ENCODE data around the gene KCNQ1. TPM values are rescaled to one million over a fixed set of nuclear protein-coding genes. Genes with fewer than 3 reads are reported as not detected.

KCNQ1 gene
- total and polyA plus RNA-seq, 2 donors (not counting 1 experiment from before 2014, with no cell fraction given), result 21.5 to 28.8 TPM

GRCh38 chr11:2421226-2421994 is 23.4 kb upstream of the KCNQ1 start:
- peaks cover 0 to 3% (median 0%) of the 10 kb centered on the region in 4 experiments for H3K27me3 ChIP-seq (replicated peaks in 1 of 4; ENCODE audit: control extremely low read depth in 1 of 4, control insufficient read depth in 3 of 4, insufficient read depth in 4 of 4, low read length in 3 of 4)
- Mint-ChIP-seq H3K9me3 (ENCODE audit: insufficient read depth) (no peaks in the 10 kb centered on the region), H3K27ac (no peak overlapping the region), H3K4me3 (no peak overlapping the region), H3K27me3 (no peaks in the 10 kb centered on the region), H3K4me1 (peaks cover 3% of the 10 kb centered on the region)
- ChIA-PET CTCF (interaction anchor here (0.5 to 11.1 kb wide), 47 partner anchors 10 to 988 kb away, joined by 3 to 583 read pairs (median 4); partner anchors contain the start of genes ASCL2, C11orf21, CD81 and TSPAN32), POLR2A (interaction anchor here (0.6 to 2.5 kb wide), 3 partner anchors 110 to 119 kb away, joined by 3 to 22 read pairs (median 18); partner anchors contain the start of genes C11orf21 and TSPAN32)
- H3K4me1 ChIP-seq (ENCODE audit: control insufficient read depth in 2 of 2, insufficient read depth in 2 of 2, low read length in 2 of 2), result peaks cover 5 to 15% of the 10 kb centered on the region in 2 donors
- peaks cover 0 to 2% (median 0%) of the 10 kb centered on the region in 3 donors for H3K9me3 ChIP-seq (ENCODE audit: control extremely low read depth in 1 of 3, control insufficient read depth in 2 of 3, insufficient read depth in 1 of 3, low read length in 2 of 3)
- no peak for TF ChIP-seq CTCF (IDR thresholded peaks at IDR 0.05)
- TF ChIP-seq EZH2 (IDR thresholded peaks at IDR 0.05; ENCODE audit: borderline replicate concordance, insufficient read depth, low read depth, low read length, poor library complexity, severe bottlenecking), result no peak
- H2AFZ ChIP-seq (ENCODE audit: insufficient read depth, low read depth, low read length, poor library complexity, severe bottlenecking), result no peak overlapping the region
- no peaks in the 10 kb centered on the region for H4K20me1 ChIP-seq (ENCODE audit: control insufficient read depth, insufficient read depth, low read length, poor library complexity, severe bottlenecking)
- no peak overlapping the region for H3K4me2 ChIP-seq (replicated peaks; ENCODE audit: low read depth, low read length, poor library complexity, severe bottlenecking)
- WGBS (ENCODE audit: insufficient coverage), result 81% methylated on average over 19 of the region's 19 CpGs
- H3K27ac ChIP-seq (ENCODE audit: low read length in 2 of 2), result no peak overlapping the region
- no peaks in the 10 kb centered on the region for H3K36me3 ChIP-seq (replicated peaks in 1 of 2; ENCODE audit: control extremely low read depth in 1 of 2, control insufficient read depth in 1 of 2, extremely low read depth in 1 of 2, insufficient read depth in 2 of 2, low read length in 1 of 2)
- no peak overlapping the region for H3K9ac ChIP-seq (ENCODE audit: low read length)
- H3K4me3 ChIP-seq (ENCODE audit: control extremely low read depth in 1 of 5, extremely low read depth in 1 of 5, insufficient read depth in 1 of 5, low read depth in 2 of 5, low read length in 4 of 5), result no peak overlapping the region
- DNase-seq, result peak; percentile 27
- intact Hi-C loops (cut with micrococcal nuclease), result no loop called here
- H3K79me2 ChIP-seq (ENCODE audit: control insufficient read depth, insufficient read depth, low read length), result no peaks in the 10 kb centered on the region
- no peak for ATAC-seq (ENCODE audit: low read depth)

GRCh38 chr11:2421996-2422395 is 22.8 kb upstream of the KCNQ1 start:
- Mint-ChIP-seq H3K27me3 (no peaks in the 10 kb centered on the region), H3K4me3 (no peak overlapping the region), H3K27ac (no peak overlapping the region), H3K4me1 (peaks cover 3% of the 10 kb centered on the region), H3K9me3 (ENCODE audit: insufficient read depth) (no peaks in the 10 kb centered on the region)
- CTCF ChIA-PET, result interaction anchor here (0.6 to 11.1 kb wide), 12 partner anchors 9 to 987 kb away, joined by 3 to 583 read pairs (median 6); partner anchors contain the start of genes C11orf21 and TSPAN32
- Histone ChIP-seq H3K9me3 (ENCODE audit: control extremely low read depth in 1 of 3, control insufficient read depth in 2 of 3, insufficient read depth in 1 of 3, low read length in 2 of 3) (peaks cover 0 to 2% (median 0%) of the 10 kb centered on the region in 3 donors), H3K4me3 (ENCODE audit: control extremely low read depth in 1 of 5, extremely low read depth in 1 of 5, insufficient read depth in 1 of 5, low read depth in 2 of 5, low read length in 4 of 5) (no peak overlapping the region), H3K9ac (ENCODE audit: low read length) (no peak overlapping the region), H3K79me2 (ENCODE audit: control insufficient read depth, insufficient read depth, low read length) (no peaks in the 10 kb centered on the region), H4K20me1 (ENCODE audit: control insufficient read depth, insufficient read depth, low read length, poor library complexity, severe bottlenecking) (no peaks in the 10 kb centered on the region), H3K4me1 (ENCODE audit: control insufficient read depth in 2 of 2, insufficient read depth in 2 of 2, low read length in 2 of 2) (peaks cover 5 to 15% of the 10 kb centered on the region in 2 donors), H3K27me3 (replicated peaks in 1 of 4; ENCODE audit: control extremely low read depth in 1 of 4, control insufficient read depth in 3 of 4, insufficient read depth in 4 of 4, low read length in 3 of 4) (peaks cover 0 to 3% (median 0%) of the 10 kb centered on the region in 4 experiments), H3K36me3 (replicated peaks in 1 of 2; ENCODE audit: control extremely low read depth in 1 of 2, control insufficient read depth in 1 of 2, extremely low read depth in 1 of 2, insufficient read depth in 2 of 2, low read length in 1 of 2) (no peaks in the 10 kb centered on the region), H3K4me2 (replicated peaks; ENCODE audit: low read depth, low read length, poor library complexity, severe bottlenecking) (no peak overlapping the region), H2AFZ (ENCODE audit: insufficient read depth, low read depth, low read length, poor library complexity, severe bottlenecking) (no peak overlapping the region), H3K27ac (ENCODE audit: low read length in 2 of 2) (no peak overlapping the region)
- ATAC-seq (ENCODE audit: low read depth), result no peak
- 94% methylated on average over 17 of the region's 17 CpGs for WGBS (ENCODE audit: insufficient coverage)
- no peak for TF ChIP-seq EZH2 (IDR thresholded peaks at IDR 0.05; ENCODE audit: borderline replicate concordance, insufficient read depth, low read depth, low read length, poor library complexity, severe bottlenecking)
- no peak for TF ChIP-seq CTCF (IDR thresholded peaks at IDR 0.05)
- intact Hi-C loops (cut with micrococcal nuclease), result no loop called here
- POLR2A ChIA-PET, result no interaction called here
- no peak for DNase-seq

All from B cell (primary cell).